GM21381 (cell line): ENCODE results near the gene SCRN1.

Source experiments
- ATAC-seq: cut with Tn5 transposase; IDR thresholded peaks from one replicate; pipeline ENCODE4 v1.9.1; 2021; ENCODE audit warnings: mild to moderate bottlenecking, moderate library complexity; ENCODE audit not compliant: unreplicated experiment

Gene SCRN1, protein sequence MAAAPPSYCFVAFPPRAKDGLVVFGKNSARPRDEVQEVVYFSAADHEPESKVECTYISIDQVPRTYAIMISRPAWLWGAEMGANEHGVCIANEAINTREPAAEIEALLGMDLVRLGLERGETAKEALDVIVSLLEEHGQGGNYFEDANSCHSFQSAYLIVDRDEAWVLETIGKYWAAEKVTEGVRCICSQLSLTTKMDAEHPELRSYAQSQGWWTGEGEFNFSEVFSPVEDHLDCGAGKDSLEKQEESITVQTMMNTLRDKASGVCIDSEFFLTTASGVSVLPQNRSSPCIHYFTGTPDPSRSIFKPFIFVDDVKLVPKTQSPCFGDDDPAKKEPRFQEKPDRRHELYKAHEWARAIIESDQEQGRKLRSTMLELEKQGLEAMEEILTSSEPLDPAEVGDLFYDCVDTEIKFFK

DNA sequence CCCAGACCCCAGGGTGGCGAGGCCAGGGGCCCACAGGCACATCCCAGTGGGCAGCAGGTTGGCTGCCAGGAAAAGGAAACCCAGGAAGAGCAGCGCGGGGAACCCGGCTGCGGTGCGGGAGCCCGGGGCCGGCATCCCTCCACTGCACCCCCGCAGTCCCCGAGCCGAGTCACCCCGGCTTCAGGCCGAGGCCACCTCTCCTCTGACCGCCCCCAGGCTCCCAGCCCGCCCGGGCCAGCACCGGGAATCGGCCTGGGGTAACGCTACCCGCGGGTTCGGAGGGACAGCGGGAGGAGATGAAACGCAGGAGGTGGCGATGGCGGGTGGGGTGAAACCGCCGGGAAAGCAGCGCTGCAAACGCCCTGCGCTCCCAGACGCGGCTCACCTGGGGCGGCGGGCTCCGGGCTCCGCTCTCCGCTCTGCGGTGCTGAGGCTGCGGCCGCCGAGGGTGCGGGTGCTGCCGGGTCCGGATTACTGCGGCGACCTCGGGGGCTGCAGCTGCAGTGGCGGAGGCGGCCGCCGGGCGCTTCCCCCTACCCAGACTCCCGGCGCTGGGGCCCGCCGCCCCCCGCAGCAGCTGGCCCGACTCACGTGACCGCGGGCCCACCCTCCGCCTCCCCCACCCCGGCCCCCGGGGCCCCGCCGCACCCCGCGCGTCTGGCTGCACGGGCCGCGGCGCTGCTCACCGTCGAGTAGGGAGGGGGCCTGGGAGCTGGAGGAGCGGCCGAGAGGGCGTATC is at the start of gene SCRN1:
Gene SCRN1 (minus strand): TSS at position 545 of the 739 bp plus-strand sequence. CDS start 20,734 bp downstream, outside the sequence.
- ATAC-seq: peak; percentile 40

DNA sequence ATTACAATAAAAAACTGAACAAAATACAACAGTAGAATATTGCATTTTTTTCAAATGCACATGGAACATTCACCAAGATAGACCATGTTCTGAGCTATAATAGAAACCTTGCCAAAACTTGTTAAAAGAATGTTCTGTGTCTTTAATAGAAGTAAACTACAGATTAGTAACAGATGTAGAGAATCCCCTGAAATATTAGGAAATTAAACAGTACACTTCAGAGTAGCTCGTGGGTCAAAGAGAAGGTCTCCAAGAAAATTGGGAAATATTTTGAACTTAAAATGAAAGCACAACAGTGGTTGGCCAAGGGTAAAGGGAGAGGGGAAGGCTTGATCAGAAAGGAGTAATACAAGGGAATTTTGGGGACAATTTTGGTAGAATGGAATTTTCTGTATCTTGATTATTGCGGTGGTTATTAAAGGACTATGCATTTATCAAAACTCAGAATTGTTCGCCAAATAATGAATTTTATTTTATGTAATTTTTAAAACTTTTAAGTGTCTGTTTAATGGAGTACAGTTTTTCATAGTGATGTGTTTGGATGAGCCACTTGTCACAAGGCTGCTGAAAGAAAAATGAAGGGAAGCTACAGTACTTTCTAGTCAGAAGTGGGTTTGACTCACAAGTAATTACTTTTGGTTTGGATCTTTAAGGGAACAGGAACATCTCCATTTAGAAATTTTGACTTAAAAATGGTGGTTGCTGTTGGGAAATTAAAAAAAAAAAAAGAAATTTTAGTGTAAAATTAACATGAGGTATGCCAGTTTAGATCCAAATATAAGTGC is 48.8 kb upstream of the SCRN1 start:
- no peak for ATAC-seq

DNA sequence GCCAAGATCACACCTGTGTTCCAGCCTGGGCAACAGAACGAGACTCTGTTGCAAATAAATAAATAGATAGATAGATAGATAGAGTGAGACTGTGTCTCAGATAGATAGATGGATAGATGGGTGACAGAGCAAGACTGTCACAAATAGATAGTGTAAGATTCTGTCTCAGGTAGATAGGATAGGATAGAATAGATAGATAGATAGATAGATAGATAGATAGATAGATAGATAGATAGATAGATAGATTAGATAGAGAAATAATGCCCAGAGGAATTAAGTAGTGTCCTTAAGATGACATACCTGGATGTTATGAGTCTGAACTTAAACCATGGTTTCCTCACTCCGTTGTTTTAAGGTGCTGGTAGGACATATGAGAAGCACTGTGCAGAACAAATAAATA is 46.6 kb upstream of the SCRN1 start:
- no peak for ATAC-seq

DNA sequence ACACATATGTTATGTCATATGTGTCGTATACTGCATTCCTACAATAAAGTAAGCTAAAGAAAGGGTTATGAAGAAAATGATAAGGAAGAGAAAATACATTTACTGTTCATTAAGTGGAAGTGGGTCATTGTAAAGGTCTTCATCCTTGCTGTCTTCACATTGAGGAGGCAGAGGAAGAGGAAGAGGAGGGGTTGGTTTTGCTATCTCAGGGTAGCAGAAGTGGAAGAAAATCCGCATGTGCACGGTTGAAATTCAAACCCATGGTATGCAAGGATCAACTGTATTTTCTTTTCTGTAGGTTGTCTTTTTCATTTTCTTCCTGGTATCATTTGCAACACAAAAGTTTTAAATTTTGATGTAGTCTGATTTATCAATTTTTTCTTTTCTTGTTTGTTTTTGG is 44.9 kb upstream of the SCRN1 start:
- ATAC-seq: no peak

DNA sequence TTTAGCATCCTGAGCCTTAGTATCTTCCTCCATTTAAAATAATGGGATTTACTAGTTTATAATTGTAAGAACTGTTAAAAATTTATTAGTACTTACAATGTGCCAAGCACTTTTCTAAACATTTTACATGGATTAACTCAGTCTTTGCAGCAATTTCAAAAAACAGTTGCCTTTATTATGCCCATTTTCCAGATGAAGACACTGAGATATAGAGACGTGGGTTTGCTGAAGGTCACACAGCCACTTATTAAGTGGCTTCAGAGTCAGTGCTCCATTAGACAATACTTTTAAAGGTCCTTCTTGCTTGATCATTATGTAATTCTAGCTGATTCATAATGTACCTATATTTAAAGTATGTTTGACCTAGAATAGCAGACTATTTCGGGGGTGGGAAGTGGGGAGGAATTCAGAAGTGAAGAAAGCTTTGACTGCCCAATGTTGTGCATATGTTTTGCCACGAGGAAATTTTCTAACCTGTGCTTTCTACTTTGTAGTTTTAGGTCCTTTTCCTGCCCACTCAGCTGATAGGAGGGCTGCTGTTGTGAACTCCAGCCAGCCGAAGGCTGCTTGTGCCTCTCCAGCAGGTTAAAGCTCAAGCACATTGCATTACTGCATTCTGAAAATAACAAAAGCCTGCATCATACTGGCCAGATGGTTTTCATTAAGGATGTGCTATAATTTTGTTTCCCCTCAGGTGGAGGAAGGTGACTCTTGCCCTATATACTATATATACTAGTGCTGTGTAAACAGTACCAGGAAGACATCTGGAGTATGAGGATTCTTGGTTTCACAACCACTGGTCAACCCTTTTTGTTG is 42.9 kb upstream of the SCRN1 start:
- ATAC-seq: no peak

DNA sequence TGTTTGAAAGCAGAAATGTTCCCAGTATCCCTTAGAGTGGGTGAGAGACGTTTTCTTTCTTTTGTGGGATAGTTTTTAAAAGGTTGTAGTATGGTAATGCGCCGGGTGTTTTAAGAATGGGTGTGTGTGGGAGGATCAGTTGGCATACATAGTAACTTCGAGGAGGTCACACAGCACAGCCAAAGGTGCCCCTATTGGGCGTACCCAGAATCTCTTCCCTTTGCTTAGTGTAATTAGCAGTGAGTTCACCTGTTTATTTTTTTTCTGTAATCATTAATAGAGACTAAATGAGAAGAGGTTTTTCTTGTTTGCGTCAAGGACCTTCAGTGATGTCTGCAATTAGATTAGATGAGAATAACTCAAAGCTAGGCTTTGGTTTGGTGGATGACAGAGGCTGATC is 40.1 kb upstream of the SCRN1 start:
- no peak for ATAC-seq

DNA sequence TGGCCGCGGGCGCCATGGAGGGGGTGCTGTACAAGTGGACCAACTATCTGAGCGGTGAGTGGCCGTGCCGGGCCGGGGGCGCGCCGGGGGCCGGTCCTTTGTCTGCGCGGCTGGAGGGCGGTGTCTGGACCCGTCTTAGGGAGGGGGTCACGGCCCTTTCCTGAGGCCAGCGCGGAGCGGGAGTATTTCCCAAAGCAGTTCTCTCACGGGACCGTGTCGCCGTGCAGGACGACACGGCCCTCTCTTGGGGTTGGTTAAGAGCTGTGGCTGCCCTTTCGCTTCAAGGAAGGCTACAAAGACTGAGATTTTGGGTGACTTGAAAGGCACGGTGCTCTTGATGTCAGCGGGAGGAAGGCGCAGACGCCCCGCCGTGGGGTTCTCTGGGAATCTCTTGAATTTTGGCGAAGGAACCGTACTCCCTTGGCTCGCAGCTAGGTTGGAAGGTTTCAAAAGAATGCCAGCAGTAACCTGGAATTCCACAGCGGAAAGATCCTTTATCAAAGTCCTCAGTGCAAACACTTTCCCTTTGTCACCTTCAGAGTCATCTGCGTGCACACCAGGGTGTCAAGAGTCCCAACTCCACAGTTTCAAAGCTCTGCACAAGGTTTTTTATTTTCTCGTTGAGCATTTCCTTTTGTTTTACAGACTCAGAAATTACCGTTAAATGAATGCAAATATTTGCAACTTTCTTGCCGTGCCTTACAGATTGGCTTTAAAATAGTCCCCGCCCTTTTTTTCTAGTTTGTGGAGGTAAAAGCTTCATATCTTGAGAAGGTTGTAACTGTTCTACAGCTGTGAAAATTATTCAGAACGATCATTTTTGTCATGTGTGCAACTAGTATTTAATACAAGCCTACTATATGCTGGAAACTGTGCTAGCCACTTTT is 39.4 kb upstream of the SCRN1 start:
- ATAC-seq: peak; percentile 20

DNA sequence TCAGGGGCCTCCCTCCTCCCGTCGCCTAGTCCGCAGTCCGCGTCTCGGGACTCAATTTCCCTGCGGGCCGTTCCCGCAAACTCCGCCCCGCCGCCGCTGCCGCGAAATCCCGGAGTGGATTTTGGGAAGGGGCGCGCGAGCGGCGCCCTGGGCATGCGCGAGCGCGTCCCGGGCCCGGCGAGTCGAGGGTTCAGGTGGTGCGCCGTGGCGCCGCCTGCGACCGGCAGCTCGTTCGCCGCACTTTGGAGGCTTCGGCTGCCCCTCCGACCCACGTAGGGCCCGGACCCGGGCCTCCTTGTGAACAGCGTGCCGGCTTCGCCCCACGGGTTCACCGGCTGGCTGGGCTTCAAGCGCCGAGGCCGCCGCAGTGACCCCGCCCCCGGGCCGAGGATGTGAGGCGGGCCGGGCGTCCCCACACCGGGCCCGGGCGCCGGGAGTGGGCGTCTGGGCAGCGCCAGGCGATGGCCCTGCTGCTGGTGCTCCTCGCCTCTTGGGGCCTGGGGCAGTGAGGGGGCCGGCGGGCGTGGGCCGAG is 38.7 kb upstream of the SCRN1 start, which contains the start of gene PLEKHA8:
Gene PLEKHA8 (plus strand): TSS at position 197 of the 533 bp plus-strand sequence. CDS start 351 bp downstream, outside the sequence.
- ATAC-seq: peak; percentile 49

DNA sequence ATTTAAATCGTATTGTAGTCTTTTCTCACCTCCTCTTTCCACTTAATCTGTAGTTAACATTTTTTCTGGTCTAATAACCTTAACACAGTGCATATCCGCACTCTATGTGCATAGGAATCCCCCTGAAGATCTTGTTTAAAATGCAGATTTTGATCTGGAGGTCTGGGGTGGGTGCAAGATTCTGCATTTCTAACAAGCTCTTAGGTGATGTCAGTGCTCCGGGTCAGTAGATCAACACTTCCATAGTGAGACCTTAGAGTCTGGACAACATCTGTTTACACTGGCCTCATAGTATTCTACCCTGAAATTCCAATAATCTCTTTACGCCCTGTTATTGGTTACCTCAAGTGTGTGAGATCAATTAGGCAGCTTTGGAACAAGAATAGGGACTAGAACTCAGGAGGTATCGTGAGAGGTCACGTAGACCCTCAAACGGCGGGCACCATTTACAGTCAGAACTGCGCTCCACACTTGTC is 38.2 kb upstream of the SCRN1 start:
- peak; percentile 6 for ATAC-seq

DNA sequence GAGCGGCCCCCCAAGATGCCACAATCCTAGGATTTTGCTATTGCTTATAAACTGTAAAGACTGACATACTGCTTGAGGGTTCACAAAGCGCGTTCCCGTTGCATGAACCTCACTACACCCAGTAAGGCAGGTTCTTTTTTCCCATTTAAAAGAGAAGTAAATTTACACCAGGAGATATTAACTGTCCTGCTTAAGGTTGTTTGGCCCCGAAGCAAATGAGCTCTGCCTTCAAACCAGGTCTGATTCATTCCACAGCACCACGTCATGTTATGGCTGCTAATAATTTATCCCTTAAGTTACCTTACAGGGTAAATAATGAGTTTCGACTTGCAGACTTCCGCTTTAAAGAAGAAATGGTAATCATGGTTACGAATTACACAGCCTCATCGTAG is 37.5 kb upstream of the SCRN1 start:
- ATAC-seq: peak; percentile 18

DNA sequence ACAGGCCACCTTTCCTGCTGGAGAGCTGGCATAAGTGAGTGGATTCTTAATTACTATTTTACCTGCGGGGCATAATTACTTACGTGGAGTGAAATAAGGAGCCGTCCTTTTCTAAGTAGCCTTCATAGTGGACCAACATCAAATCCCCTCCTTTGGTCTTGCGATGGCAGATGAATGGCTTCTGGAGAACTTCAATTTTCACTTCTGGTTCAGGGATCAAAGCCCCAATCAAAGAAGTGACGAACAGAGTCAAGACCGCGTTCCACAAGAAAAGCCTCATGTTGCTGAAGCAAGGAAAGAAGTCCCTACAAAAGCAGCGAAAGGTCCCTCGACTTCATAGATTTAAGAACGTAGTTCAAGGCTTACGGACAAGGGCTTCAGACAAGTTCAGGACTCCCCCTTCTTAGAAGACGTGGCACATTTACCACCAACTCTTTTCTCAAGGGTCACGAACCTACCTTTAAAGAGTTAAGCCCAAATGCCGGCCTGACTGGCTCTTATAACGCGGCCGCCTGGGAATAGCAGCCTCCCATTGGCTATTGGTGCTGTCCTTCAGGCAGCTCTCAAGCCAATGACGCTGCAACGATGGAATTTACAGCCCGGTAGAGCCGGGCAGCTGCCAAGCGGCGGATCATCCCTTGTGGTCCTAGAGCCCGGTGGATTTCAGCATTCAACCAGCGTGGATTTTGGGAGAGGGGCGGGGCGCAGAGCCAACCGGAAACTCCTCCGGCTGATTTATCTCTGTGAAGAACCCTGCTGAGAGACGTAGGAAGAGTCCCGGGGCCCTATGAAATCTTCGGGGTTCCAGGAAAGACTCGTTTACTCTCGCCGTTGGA is 36.8 kb upstream of the SCRN1 start, which contains the start of gene FKBP14:
Gene FKBP14 (minus strand): TSS at position 474 of the 836 bp plus-strand sequence. CDS start 194 bp downstream, at position 280.
- ATAC-seq: peak; percentile 69

DNA sequence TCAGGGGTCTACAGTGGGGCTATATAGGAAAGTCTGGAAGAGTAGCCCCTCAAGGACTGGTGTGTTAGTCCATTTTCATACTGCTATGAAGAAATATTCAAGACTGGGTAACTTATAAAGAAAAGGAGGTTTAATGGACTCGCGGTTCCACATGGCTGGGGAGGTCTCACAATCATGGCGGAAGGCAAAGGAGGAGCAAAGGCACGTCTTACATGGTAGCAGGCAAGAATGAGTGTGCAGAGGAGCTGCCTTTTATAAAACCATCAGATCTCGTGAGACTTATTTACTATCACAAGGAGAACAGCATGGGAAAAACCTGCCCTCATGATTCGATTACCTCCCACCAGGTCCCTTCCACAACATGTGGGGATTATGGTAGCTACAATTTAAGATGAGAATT is 33.9 kb upstream of the SCRN1 start:
- no peak for ATAC-seq

DNA sequence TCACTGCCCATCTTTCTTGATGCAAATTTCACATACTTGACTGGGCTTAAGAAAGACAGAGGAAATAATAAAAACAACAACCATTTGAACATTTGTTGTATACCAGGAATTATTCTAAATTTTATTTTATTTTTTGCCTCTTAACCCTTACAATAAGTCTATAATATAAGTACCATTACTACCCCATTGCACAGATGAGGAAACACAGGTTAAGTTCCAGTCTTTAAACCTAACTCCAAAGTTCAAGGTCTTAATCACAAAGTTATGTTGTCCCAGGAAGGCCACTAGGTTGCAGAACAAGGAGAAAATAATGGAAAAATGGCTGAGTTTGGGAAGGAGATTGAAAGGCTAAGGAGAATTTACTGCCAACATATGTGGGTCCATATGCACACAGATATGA is 33.4 kb upstream of the SCRN1 start:
- no peak for ATAC-seq

DNA sequence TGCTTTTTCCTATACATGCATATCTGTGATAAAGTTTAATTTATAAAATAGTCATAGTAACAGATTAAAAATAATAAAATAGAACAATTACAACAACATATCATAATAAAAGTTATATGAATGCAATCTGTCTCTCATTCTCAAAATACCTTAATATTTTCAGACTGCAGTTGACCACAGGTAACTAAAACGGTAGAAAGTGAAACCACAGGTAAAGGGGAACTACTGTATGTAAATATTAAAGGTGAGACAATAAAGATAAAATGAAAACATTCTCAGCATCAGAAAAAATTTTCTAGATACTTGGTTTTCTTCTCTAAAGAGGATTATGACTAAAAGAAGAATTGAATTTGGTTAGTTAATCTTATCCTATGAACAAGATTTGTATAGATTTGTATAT is 30.9 kb upstream of the SCRN1 start:
- ATAC-seq: no peak

DNA sequence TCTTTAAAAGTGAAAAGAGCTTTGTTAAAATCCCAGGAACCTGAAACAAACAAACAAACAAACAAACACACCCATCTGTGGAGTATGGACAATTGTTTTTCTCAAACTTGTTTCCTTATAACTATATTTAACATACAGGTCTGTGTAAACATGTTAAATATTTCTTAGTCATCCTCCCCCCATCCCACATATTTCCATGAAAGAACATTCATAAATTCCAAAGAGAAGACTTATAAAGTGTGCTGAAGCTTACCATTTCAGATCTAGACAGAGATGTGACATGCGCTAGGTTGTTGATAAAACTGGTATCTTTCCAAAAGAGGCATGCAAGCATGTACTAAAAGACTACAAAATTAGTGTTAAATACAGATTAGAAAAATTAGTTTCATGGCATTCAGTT is 30.4 kb upstream of the SCRN1 start:
- no peak for ATAC-seq

DNA sequence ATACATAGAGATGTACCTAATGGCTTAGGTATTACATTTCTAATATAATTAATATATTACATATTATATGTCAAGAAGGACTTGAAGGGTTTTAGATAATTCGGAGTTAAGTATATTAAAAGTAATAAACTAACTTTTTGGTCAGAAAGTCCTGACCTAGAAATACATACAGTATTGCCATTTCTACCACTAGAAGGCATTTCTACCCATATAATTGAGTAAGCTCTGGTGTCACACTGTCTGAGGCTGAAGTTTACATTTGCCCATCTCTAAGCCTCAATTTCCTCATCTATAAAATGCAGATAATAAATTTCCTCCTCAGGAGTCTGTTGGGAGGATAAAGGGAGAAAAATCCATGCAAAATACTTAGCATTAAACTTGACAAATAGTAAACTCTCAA is 29.8 kb upstream of the SCRN1 start:
- ATAC-seq: no peak

DNA sequence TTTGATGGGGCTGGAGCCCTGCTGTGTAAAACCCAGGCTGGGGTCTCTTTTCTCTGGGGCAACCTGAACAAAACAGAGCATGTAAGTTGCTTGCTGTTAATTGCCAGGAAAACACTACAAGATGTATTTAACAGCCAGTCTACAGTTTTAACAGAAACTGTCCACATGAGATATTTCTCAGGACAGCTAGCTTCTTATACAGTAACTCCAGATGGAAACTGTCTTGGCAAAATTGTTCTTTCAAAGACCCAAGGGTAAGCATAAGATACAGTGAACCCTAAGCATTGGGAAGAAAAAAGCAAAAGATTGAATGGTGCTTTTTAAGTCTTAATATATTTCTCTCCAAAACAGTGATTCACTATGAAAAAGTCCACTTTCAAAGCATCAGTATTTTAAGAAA is 28.9 kb upstream of the SCRN1 start:
- ATAC-seq: no peak

DNA sequence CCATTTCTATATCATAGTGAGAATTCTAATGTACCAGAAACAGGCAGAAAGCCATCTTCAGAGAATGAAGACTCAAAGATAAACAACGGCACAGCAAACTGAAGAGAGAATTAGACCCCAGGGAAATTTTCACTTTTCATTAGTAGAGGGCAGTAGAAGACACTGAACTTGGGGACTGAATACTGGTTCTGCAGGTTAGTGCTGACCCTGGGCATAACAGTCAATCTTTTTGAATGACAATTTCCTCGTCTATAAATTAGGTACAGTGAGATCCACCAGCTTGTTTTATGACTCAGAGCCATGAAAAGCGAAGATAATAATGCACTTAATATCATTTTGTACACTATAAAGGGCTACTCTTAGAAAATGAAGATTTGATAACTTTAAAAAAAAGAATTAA is 23.2 kb upstream of the SCRN1 start:
- no peak for ATAC-seq
